IMR-90 (cell line): ENCODE data around the gene TNRC6C.

Experiments used
- MAFK ChIP-seq: IDR thresholded peaks from 2 replicates; pipeline ENCODE4 v1.6.1; 2012; ENCODE audit warnings: low read depth, low read length, improper control_type of control experiment
- MXI1 ChIP-seq: IDR thresholded peaks from 2 replicates; pipeline ENCODE4 v1.6.1; 2012; ENCODE audit warnings: low read depth, mild to moderate bottlenecking, low read length, moderate library complexity, borderline replicate concordance
- POLR2A ChIP-seq: IDR thresholded peaks from 2 replicates; pipeline ENCODE4 v1.6.1; 2012; ENCODE audit warnings: mild to moderate bottlenecking, low read depth, low read length
- RAD21 ChIP-seq: IDR thresholded peaks from 2 replicates; pipeline ENCODE4 v1.6.1; 2012; ENCODE audit warnings: low read length, improper control_type of control experiment
- RFX5 ChIP-seq: IDR thresholded peaks from 2 replicates; pipeline ENCODE4 v1.8.0; 2012; ENCODE audit warnings: low read depth, mild to moderate bottlenecking, low read length, moderate library complexity
- SMC3 ChIP-seq: fragments of 150-350 bp; IDR thresholded peaks from 2 replicates; pipeline ENCODE4 v1.6.1; 2016; ENCODE audit warnings: low read depth, mild to moderate bottlenecking, antibody characterized with exemption, low read length, moderate library complexity
- TF ChIP-seq, protein P1 (sequence below): conservative IDR thresholded peaks from 2 replicates; pipeline ENCODE4 v1.5.1; 2012; ENCODE audit warnings: mild to moderate bottlenecking, low read depth, low read length, improper control_type of control experiment
- TF ChIP-seq, protein P2 (sequence below): fragments of 150-350 bp; IDR thresholded peaks from 2 replicates; pipeline ENCODE4 v1.6.1; 2017; ENCODE audit warnings: mild to moderate bottlenecking, antibody characterized with exemption, low read length, low read depth
- TF ChIP-seq, protein P3 (sequence below): fragments of 150-350 bp; IDR thresholded peaks from 2 replicates; pipeline ENCODE4 v1.6.1; 2016; ENCODE audit warnings: low read depth, mild to moderate bottlenecking, low read length, moderate library complexity, borderline replicate concordance

DNA sequence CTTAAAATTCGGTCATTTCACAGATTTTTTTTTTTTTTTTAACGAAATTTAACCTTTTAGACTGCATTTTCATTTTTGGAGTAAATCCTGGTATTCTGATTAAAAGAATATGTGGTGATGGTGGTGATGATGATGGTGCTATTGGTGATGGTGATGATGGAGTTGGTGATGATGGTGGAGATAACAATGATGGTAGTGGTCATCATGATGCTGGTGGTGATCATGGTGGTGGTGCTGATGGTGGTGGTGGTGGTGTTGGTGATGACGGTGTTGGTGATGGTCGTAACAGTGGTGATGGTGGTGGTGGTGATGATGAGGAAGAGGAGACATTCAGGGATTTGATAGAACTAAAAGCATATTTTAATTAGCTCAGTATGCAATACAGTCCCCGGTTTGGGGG lies 84.0 kb downstream of the TNRC6C start:
- no peak for TF ChIP-seq POLR2A
- TF ChIP-seq, protein P1, sequence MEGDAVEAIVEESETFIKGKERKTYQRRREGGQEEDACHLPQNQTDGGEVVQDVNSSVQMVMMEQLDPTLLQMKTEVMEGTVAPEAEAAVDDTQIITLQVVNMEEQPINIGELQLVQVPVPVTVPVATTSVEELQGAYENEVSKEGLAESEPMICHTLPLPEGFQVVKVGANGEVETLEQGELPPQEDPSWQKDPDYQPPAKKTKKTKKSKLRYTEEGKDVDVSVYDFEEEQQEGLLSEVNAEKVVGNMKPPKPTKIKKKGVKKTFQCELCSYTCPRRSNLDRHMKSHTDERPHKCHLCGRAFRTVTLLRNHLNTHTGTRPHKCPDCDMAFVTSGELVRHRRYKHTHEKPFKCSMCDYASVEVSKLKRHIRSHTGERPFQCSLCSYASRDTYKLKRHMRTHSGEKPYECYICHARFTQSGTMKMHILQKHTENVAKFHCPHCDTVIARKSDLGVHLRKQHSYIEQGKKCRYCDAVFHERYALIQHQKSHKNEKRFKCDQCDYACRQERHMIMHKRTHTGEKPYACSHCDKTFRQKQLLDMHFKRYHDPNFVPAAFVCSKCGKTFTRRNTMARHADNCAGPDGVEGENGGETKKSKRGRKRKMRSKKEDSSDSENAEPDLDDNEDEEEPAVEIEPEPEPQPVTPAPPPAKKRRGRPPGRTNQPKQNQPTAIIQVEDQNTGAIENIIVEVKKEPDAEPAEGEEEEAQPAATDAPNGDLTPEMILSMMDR, result no peak
- TF ChIP-seq, protein P2, sequence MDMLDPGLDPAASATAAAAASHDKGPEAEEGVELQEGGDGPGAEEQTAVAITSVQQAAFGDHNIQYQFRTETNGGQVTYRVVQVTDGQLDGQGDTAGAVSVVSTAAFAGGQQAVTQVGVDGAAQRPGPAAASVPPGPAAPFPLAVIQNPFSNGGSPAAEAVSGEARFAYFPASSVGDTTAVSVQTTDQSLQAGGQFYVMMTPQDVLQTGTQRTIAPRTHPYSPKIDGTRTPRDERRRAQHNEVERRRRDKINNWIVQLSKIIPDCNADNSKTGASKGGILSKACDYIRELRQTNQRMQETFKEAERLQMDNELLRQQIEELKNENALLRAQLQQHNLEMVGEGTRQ, result no peak
- no peak for TF ChIP-seq RAD21
- TF ChIP-seq SMC3, result no peak
- no peak for TF ChIP-seq MXI1
- TF ChIP-seq, protein P3, sequence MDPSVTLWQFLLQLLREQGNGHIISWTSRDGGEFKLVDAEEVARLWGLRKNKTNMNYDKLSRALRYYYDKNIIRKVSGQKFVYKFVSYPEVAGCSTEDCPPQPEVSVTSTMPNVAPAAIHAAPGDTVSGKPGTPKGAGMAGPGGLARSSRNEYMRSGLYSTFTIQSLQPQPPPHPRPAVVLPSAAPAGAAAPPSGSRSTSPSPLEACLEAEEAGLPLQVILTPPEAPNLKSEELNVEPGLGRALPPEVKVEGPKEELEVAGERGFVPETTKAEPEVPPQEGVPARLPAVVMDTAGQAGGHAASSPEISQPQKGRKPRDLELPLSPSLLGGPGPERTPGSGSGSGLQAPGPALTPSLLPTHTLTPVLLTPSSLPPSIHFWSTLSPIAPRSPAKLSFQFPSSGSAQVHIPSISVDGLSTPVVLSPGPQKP, result no peak
- no peak for TF ChIP-seq RFX5
- TF ChIP-seq MAFK, result no peak
